ENCODE data around the gene XXYLT1.

DNA sequence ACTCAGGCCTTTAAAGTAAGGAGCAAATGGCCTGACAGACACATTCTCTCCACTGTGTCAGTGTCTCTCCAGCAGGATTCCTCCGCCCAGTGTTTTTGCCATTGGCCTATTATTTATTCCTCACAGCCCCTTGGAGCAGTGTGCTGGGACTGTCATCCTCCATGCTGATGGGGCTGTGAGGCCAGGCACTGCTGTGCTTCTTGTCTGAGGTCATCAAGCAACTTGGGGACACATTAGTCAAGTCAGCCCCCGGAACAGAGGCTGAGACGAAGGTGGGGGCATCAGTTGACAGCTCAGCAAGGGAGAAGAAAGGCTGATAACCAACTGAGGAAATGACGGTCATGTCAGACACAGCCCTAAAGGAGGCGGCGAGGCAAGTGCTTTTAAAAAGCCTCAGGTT lies 67.4 kb downstream of the XXYLT1 start:
- TF ChIP-seq HDAC2 (IDR thresholded peaks at IDR 0.05), result no peak
- TF ChIP-seq POLR2A (IDR thresholded peaks at IDR 0.05; ENCODE audit: low read length), result no peak
- TF ChIP-seq, protein P1, sequence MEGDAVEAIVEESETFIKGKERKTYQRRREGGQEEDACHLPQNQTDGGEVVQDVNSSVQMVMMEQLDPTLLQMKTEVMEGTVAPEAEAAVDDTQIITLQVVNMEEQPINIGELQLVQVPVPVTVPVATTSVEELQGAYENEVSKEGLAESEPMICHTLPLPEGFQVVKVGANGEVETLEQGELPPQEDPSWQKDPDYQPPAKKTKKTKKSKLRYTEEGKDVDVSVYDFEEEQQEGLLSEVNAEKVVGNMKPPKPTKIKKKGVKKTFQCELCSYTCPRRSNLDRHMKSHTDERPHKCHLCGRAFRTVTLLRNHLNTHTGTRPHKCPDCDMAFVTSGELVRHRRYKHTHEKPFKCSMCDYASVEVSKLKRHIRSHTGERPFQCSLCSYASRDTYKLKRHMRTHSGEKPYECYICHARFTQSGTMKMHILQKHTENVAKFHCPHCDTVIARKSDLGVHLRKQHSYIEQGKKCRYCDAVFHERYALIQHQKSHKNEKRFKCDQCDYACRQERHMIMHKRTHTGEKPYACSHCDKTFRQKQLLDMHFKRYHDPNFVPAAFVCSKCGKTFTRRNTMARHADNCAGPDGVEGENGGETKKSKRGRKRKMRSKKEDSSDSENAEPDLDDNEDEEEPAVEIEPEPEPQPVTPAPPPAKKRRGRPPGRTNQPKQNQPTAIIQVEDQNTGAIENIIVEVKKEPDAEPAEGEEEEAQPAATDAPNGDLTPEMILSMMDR (IDR thresholded peaks at IDR 0.05), result no peak
- no peak for TF ChIP-seq CEBPB (IDR thresholded peaks at IDR 0.05)
- TF ChIP-seq PBX3 (IDR thresholded peaks at IDR 0.05), result no peak
- TF ChIP-seq SREBF2 (IDR thresholded peaks at IDR 0.05), result no peak
- no peak for TF ChIP-seq EP300 (IDR thresholded peaks at IDR 0.05)
- no peak for TF ChIP-seq CHD4 (IDR thresholded peaks at IDR 0.05; ENCODE audit: borderline replicate concordance)
- TF ChIP-seq SMC3 (IDR thresholded peaks at IDR 0.05), result no peak
- no peak for TF ChIP-seq MYC (IDR thresholded peaks at IDR 0.05; ENCODE audit: borderline replicate concordance, low read length)
- no peak for TF ChIP-seq CBX2 (IDR thresholded peaks at IDR 0.05; ENCODE audit: borderline replicate concordance, low read depth)
- TF ChIP-seq, protein P2, sequence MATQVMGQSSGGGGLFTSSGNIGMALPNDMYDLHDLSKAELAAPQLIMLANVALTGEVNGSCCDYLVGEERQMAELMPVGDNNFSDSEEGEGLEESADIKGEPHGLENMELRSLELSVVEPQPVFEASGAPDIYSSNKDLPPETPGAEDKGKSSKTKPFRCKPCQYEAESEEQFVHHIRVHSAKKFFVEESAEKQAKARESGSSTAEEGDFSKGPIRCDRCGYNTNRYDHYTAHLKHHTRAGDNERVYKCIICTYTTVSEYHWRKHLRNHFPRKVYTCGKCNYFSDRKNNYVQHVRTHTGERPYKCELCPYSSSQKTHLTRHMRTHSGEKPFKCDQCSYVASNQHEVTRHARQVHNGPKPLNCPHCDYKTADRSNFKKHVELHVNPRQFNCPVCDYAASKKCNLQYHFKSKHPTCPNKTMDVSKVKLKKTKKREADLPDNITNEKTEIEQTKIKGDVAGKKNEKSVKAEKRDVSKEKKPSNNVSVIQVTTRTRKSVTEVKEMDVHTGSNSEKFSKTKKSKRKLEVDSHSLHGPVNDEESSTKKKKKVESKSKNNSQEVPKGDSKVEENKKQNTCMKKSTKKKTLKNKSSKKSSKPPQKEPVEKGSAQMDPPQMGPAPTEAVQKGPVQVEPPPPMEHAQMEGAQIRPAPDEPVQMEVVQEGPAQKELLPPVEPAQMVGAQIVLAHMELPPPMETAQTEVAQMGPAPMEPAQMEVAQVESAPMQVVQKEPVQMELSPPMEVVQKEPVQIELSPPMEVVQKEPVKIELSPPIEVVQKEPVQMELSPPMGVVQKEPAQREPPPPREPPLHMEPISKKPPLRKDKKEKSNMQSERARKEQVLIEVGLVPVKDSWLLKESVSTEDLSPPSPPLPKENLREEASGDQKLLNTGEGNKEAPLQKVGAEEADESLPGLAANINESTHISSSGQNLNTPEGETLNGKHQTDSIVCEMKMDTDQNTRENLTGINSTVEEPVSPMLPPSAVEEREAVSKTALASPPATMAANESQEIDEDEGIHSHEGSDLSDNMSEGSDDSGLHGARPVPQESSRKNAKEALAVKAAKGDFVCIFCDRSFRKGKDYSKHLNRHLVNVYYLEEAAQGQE (IDR thresholded peaks at IDR 0.05), result no peak
- TF ChIP-seq KDM1A (IDR thresholded peaks at IDR 0.05; ENCODE audit: low read depth), result no peak

Data from A549 (cell line).